ENCODE data around the gene PTGR3.

The PTGR3 gene

DNA sequence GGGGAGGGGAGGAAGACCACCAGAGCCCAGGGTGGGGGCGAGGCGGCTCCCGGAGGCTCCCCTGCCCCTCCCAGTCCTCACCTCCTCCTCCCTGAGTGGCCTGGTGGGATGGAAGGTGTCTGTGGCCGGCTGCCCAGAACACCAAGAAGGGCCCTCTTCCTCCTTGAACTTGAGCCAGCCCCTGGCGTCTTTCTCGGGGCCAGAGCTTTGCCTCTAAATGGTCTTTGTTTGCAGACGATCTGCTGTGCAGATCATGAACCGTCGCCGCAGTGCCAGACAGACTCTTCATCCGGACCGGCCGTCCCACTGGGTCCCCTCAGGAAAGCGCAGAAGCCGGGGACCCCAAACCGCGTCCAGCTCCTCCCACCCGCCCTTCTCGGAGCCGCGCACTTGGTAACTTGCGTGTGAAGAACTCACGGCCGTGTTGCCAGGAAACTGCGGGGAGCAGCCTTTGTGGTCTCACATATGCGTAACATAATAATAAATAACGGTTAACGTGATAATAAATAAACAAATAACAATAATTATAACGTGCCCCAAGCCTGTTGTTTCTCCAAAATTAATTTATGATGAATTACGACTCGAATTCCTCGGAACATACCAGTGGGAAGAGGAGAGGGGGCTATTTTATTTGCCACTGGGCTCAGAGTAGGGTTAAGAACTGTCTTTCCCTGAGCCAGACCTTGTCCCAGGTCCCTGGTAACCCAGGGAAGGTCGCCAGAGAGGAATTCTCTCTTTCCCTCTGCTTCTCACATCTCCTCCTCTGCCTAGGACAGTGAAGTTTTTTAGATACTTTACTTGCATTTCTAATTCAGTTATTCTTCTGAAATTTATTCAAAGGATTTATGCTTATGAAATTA is 41.0 kb downstream of the PTGR3 start (continued):
- TF ChIP-seq ZNF624 (tag by site-specific recombination; IDR thresholded peaks at IDR 0.05) (no peak), ZNF394 (tag by site-specific recombination; IDR thresholded peaks at IDR 0.05; ENCODE audit: borderline replicate concordance) (no peak), ZSCAN30 (tag by site-specific recombination; IDR thresholded peaks at IDR 0.05) (no peak), ZNF404 (tag by site-specific recombination; IDR thresholded peaks at IDR 0.05) (no peak), KLF10 (tag by site-specific recombination; IDR thresholded peaks at IDR 0.05) (no peak), ZNF692 (tag by site-specific recombination; IDR thresholded peaks at IDR 0.05) (no peak)

DNA sequence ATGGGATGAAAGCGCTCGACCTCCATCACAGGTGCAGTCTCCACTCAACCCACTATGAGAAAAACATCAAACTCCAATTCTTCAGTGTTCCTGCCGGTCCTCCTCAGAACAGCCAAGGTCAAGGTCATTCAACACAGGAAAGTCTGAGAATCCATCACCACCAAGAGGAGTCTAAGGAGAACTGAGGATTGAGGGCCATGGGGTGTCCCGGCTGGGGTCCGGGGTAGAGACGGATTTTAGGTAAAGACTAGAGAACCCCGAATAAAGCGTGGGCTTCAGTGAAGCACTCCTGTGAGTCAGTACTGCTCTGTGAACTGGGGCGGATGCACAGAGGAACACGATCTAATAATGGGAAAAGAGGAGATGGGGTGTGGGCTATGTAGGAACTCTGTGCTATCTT is 41.8 kb downstream of the PTGR3 start:
- ChIA-PET POLR2A (no interaction called here), CTCF (no interaction called here)
- Histone ChIP-seq H3K4me3 (ENCODE audit: low read depth, low read length) (no peak overlapping the region), H3K36me3 (ENCODE audit: control insufficient read depth in 2 of 2, insufficient read depth in 1 of 2, low read length in 2 of 2) (no peaks in the 10 kb centered on the region), H3K27ac (ENCODE audit: extremely low read depth, low read depth, low read length) (no peak overlapping the region), H3K9me3 (ENCODE audit: control insufficient read depth, insufficient read depth, low read depth, low read length) (no peaks in the 10 kb centered on the region), H3K4me1 (ENCODE audit: control insufficient read depth, insufficient read depth, low read length) (no peaks in the 10 kb centered on the region)
- TF ChIP-seq KLF9 (tag by site-specific recombination; IDR thresholded peaks at IDR 0.05; ENCODE audit: low read depth) = no peak
- no peak for TF ChIP-seq ZFHX2 (tag by site-specific recombination; conservative IDR thresholded peaks at IDR 0.05)
- no peak for TF ChIP-seq PRDM1 (tag by site-specific recombination; IDR thresholded peaks at IDR 0.05)
- no peak for TF ChIP-seq ZNF433 (tag by site-specific recombination; IDR thresholded peaks at IDR 0.05; ENCODE audit: low read depth)
- TF ChIP-seq ZNF548 (tag by site-specific recombination; IDR thresholded peaks at IDR 0.05) = no peak
- TF ChIP-seq ZNF138 (tag by site-specific recombination; IDR thresholded peaks at IDR 0.05; ENCODE audit: borderline replicate concordance) = no peak
- TF ChIP-seq ZFP41 (tag by site-specific recombination; IDR thresholded peaks at IDR 0.05; ENCODE audit: borderline replicate concordance) = no peak
- TF ChIP-seq, protein P1, sequence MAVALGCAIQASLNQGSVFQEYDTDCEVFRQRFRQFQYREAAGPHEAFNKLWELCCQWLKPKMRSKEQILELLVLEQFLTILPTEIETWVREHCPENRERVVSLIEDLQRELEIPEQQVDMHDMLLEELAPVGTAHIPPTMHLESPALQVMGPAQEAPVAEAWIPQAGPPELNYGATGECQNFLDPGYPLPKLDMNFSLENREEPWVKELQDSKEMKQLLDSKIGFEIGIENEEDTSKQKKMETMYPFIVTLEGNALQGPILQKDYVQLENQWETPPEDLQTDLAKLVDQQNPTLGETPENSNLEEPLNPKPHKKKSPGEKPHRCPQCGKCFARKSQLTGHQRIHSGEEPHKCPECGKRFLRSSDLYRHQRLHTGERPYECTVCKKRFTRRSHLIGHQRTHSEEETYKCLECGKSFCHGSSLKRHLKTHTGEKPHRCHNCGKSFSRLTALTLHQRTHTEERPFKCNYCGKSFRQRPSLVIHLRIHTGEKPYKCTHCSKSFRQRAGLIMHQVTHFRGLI (tag by site-specific recombination; IDR thresholded peaks at IDR 0.05) = no peak
- no peak for TF ChIP-seq IKZF3 (tag by site-specific recombination; IDR thresholded peaks at IDR 0.05)
- no peak for TF ChIP-seq ZEB2 (tag by site-specific recombination; IDR thresholded peaks at IDR 0.05)
- TF ChIP-seq ZNF555 (tag by site-specific recombination; conservative IDR thresholded peaks at IDR 0.05) = no peak
- TF ChIP-seq ZNF239 (tag by site-specific recombination; IDR thresholded peaks at IDR 0.05) = no peak
- TF ChIP-seq ZNF501 (tag by site-specific recombination; IDR thresholded peaks at IDR 0.05) = no peak
- TF ChIP-seq PRDM4 (tag by site-specific recombination; IDR thresholded peaks at IDR 0.05) = no peak
